Kidney epithelial cell (primary cell): ENCODE results near the gene ITIH3. TPM values are rescaled to one million over a fixed set of nuclear protein-coding genes. Genes with fewer than 3 reads are reported as not detected.

ENCODE experiments used
- DNase-seq: peaks from one replicate; pipeline ENCODE4 v3.0.0-alpha.2; 2010; ENCODE audit warnings: low read depth
- H3K27me3 ChIP-seq: 2 replicates; pipeline ENCODE4 v1.6.0; 2011; ENCODE audit warnings: low read length; ENCODE audit not compliant: control insufficient read depth, insufficient read depth
- H3K36me3 ChIP-seq: 2 replicates; pipeline ENCODE4 v1.5.1; 2011; ENCODE audit warnings: low read length; ENCODE audit not compliant: control insufficient read depth, insufficient read depth
- H3K4me3 ChIP-seq: 2 replicates; pipeline ENCODE4 v1.5.1; 2011; ENCODE audit warnings: low read depth, mild to moderate bottlenecking, control low read depth, low read length
- CTCF ChIP-seq: IDR thresholded peaks from 2 replicates; pipeline ENCODE4 v1.5.1; 2011; ENCODE audit warnings: mild to moderate bottlenecking, moderate library complexity, low read length, control low read depth, inconsistent platforms; ENCODE audit not compliant: insufficient read depth, poor library complexity, severe bottlenecking
- total RNA-seq: library from RNA; depleted of rRNA; stranded (reverse); fragments of >200 nt; gene quantifications from 2 replicates; pipeline ENCODE4 v1.2.3, GENCODE V29; 2015

Gene ITIH3
- total RNA-seq, 1 donor from 2014 or later: not detected

DNA sequence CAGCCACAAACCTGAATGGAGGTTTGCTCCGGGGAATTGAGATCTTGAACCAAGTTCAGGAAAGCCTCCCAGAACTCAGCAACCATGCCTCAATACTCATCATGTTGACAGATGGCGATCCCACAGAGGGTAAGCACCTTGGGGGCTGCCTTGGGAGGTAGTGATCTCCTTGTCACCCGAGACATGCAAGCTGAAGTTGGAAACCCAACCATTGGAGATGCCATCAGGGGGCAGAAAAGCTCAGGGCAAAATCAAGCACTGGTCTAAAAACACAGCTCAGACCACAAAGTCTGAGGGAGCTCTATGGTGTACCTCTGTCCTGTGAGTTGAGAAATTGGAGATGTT lies 11.4 kb upstream of the ITIH3 start:
- no peak overlapping the region for H3K4me3 ChIP-seq
- no peak for DNase-seq
- TF ChIP-seq CTCF: no peak
- no peaks in the 10 kb centered on the region for H3K36me3 ChIP-seq
- peaks cover 12% of the 10 kb centered on the region for H3K27me3 ChIP-seq

GRCh38 chr3:52784021-52784621 lies 10.5 kb upstream of the ITIH3 start:
- Histone ChIP-seq H3K36me3 (no peaks in the 10 kb centered on the region), H3K4me3 (no peak overlapping the region), H3K27me3 (peaks cover 14% of the 10 kb centered on the region)
- no peak for TF ChIP-seq CTCF
- no peak for DNase-seq

GRCh38 chr3:52784931-52785590 lies 9.5 kb upstream of the ITIH3 start:
- DNase-seq: no peak
- peaks cover 14% of the 10 kb centered on the region for H3K27me3 ChIP-seq
- H3K4me3 ChIP-seq: no peak overlapping the region
- TF ChIP-seq CTCF: no peak
- H3K36me3 ChIP-seq: no peaks in the 10 kb centered on the region

DNA sequence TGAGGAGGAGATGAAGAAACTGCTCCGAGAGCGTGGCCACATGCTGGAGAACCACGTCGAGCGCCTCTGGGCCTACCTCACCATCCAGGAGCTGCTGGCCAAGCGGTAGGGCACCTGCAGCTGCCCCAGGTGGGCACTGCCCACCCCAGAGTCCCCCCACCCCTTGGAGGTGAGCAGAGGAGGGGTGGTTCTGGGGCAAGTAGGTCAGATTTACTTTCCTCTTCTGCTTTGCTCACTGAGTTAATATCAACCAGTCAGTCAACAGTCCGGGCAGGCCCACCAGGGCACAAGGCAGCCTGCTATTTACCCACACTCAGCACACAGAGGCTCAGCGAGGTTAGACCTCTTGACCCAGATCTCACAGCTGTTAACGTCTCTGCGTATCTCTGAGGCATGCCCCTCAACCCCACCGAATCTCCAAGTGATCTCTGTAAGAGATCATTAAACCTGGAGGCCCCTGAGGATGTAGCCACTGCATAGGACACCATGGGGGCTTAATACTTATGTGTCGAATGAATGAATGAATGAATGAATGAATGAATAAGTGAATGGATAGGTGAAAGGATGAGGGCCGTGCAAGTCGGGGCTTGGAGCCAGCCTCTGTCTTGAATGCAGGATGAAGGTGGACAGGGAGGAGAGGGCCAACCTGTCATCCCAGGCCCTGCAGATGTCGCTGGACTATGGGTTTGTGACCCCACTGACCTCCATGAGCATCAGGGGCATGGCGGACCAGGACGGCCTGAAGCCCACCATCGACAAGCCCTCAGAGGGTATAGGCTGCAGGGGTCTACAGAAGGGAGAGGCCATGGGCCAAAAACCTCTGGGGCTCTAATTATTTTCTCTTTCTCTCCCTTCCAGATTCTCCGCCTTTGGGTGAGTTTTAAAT lies 8.0 kb upstream of the ITIH3 start:
- peaks cover 11% of the 10 kb centered on the region for H3K27me3 ChIP-seq
- no peak for DNase-seq
- H3K4me3 ChIP-seq: no peak overlapping the region
- no peak for TF ChIP-seq CTCF
- no peaks in the 10 kb centered on the region for H3K36me3 ChIP-seq

DNA sequence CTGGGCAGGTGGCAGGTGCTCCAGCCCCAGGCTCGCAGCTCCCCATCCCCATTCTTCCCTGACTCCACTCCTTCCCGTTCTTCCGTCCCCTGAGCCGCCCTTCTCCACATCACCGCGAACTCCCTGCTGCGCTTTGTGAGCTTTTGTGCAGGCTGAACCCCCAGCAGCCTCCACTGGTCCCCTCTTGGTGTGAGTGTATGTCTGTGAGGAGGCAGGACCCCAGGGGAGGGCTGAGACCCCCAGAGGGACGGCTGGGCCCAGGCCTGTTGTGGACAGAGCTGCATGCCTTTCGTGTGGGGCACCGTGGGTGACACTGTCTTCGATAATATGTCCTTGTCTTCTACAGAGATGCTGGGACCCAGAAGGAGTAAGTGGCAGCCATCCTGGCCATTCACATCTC lies 7.3 kb upstream of the ITIH3 start:
- no peak for TF ChIP-seq CTCF
- no peak for DNase-seq
- no peaks in the 10 kb centered on the region for H3K36me3 ChIP-seq
- peaks cover 7% of the 10 kb centered on the region for H3K27me3 ChIP-seq
- no peak overlapping the region for H3K4me3 ChIP-seq
